ENCODE results near the gene FAM13A. TPM values are rescaled to one million over a fixed set of nuclear protein-coding genes. Genes with fewer than 3 reads are reported as not detected.

The FAM13A gene
- total and polyA plus RNA-seq, 9 of the 15 experiments (the other 6 are each of a cell fraction or from before 2014, with no cell fraction given), result 11.3 to 23.3 (median 14.7) TPM

GRCh38 chr4:88927420-88927819, 129.6 kb downstream of the FAM13A start (continued):
- TF ChIP-seq MGA (IDR thresholded peaks at IDR 0.05) (no peak), CSDE1 (IDR thresholded peaks at IDR 0.05) (no peak), ZBTB2 (IDR thresholded peaks at IDR 0.05) (no peak), STAT5B (CRISPR knock-in tag; IDR thresholded peaks at IDR 0.05) (no peak), RBM39 (optimal IDR thresholded peaks at IDR 0.05; ENCODE audit: low read depth, low read length) (no peak)

Measured in K562 (cell line).